Neural cell (in vitro differentiated cells): ENCODE results near the gene LRMDA. TPM values are rescaled to one million over a fixed set of nuclear protein-coding genes. Genes with fewer than 3 reads are reported as not detected.

Source experiments
- H2AFZ ChIP-seq: fragments of 200-600, 300-800 bp; sonication (generic), shearing (Covaris generic); 2 replicates; pipeline ENCODE4 v1.6.0; 2014; ENCODE audit warnings: low read depth, mild to moderate bottlenecking, antibody characterized with exemption, low read length, moderate library complexity
- H3F3A ChIP-seq: fragments of 200-600 bp; shearing (Covaris generic); 2 replicates; pipeline ENCODE4 v1.6.1; 2016; ENCODE audit warnings: mild to moderate bottlenecking, moderate library complexity, mixed read lengths, antibody characterized with exemption, low read length; ENCODE audit not compliant: insufficient read depth, poor library complexity, severe bottlenecking
- H3K27ac ChIP-seq: fragments of 200-600, 300-800 bp; sonication (generic), shearing (Covaris generic); 2 replicates; pipeline ENCODE4 v1.5.1; 2014; ENCODE audit warnings: mild to moderate bottlenecking, low read length, moderate library complexity
- H3K27me3 ChIP-seq: fragments of 300-800, 200-600 bp; sonication (generic), shearing (Covaris generic); 2 replicates; pipeline ENCODE4 v1.6.0; 2014; ENCODE audit warnings: mild to moderate bottlenecking, low read depth, low read length, moderate library complexity; ENCODE audit not compliant: insufficient read depth
- H3K36me3 ChIP-seq: fragments of 300-800, 200-600 bp; sonication (generic), shearing (Covaris generic); 2 replicates; pipeline ENCODE4 v1.5.1; 2014; ENCODE audit warnings: mild to moderate bottlenecking, antibody characterized with exemption, low read length, moderate library complexity; ENCODE audit not compliant: insufficient read depth
- H3K4me2 ChIP-seq: fragments of 300-800, 200-600 bp; sonication (generic), shearing (Covaris generic); 2 replicates; pipeline ENCODE4 v1.6.0; 2014; ENCODE audit warnings: mild to moderate bottlenecking, low read length
- H3K4me3 ChIP-seq: fragments of 300-800, 200-600 bp; sonication (generic), shearing (Covaris generic); 2 replicates; pipeline ENCODE4 v1.5.1; 2014; ENCODE audit warnings: mild to moderate bottlenecking, low read length, moderate library complexity
- H3K79me2 ChIP-seq: fragments of 200-600 bp; shearing (Covaris generic); replicated peaks from 2 replicates; pipeline ENCODE4 v1.6.0; 2014; ENCODE audit warnings: mild to moderate bottlenecking, low read length, moderate library complexity; ENCODE audit not compliant: insufficient read depth
- H3K9ac ChIP-seq: fragments of 300-800, 200-600 bp; sonication (generic), shearing (Covaris generic); 2 replicates; pipeline ENCODE4 v1.6.1; 2016; ENCODE audit warnings: mild to moderate bottlenecking, low read length, mixed read lengths
- H3K9me2 ChIP-seq: fragments of 200-600 bp; shearing (Covaris generic); 2 replicates; pipeline ENCODE4 v1.6.1; 2016; ENCODE audit warnings: mild to moderate bottlenecking, low read length, mixed read lengths; ENCODE audit not compliant: insufficient read depth
- H3K9me3 ChIP-seq: fragments of 200-600, 300-800 bp; sonication (generic), shearing (Covaris generic); 2 replicates; pipeline ENCODE4 v1.6.1; 2016; ENCODE audit warnings: mild to moderate bottlenecking, mixed run types, low read length, moderate library complexity, mixed read lengths
- H4K20me1 ChIP-seq: fragments of 200-600 bp; shearing (Covaris generic); 2 replicates; pipeline ENCODE4 v1.6.1; 2016; ENCODE audit warnings: mild to moderate bottlenecking, mixed run types; ENCODE audit not compliant: insufficient read depth
- CTCF ChIP-seq: fragments of 450-650 bp; IDR thresholded peaks from 2 replicates; pipeline ENCODE4 v1.5.1; 2014; ENCODE audit warnings: antibody characterized with exemption, mild to moderate bottlenecking, moderate library complexity; ENCODE audit not compliant: poor library complexity, severe bottlenecking
- EP300 ChIP-seq: fragments of 450-650 bp; conservative IDR thresholded peaks from 2 replicates; pipeline ENCODE4 v1.6.1; 2014; ENCODE audit warnings: antibody characterized with exemption, mild to moderate bottlenecking, moderate library complexity; ENCODE audit not compliant: poor library complexity, severe bottlenecking
- EZH2 ChIP-seq: fragments of 200-600, 300-800 bp; shearing (Covaris generic), sonication (generic); IDR thresholded peaks from 2 replicates; pipeline ENCODE4 v1.6.1; 2014; ENCODE audit warnings: antibody characterized with exemption, low read length, borderline replicate concordance, mild to moderate bottlenecking; ENCODE audit not compliant: insufficient read depth, poor library complexity, severe bottlenecking
- MXI1 ChIP-seq: fragments of 450-650 bp; conservative IDR thresholded peaks from 2 replicates; pipeline ENCODE4 v1.6.1; 2014; ENCODE audit warnings: antibody characterized with exemption, mild to moderate bottlenecking; ENCODE audit not compliant: poor library complexity, severe bottlenecking
- POLR2AphosphoS5 ChIP-seq: IDR thresholded peaks from 2 replicates; pipeline ENCODE4 v1.6.1; 2012
- RAD21 ChIP-seq: fragments of 450-650 bp; conservative IDR thresholded peaks from 2 replicates; pipeline ENCODE4 v1.6.1; 2014; ENCODE audit warnings: antibody characterized with exemption, mild to moderate bottlenecking, moderate library complexity
- REST ChIP-seq: IDR thresholded peaks from 2 replicates; pipeline ENCODE4 v1.6.1; 2012; ENCODE audit warnings: borderline replicate concordance
- SMC3 ChIP-seq: fragments of 450-650 bp; conservative IDR thresholded peaks from 2 replicates; pipeline ENCODE4 v1.6.1; 2014; ENCODE audit warnings: antibody characterized with exemption, mild to moderate bottlenecking, moderate library complexity; ENCODE audit not compliant: poor library complexity
- TAF1 ChIP-seq: IDR thresholded peaks from 2 replicates; pipeline ENCODE4 v1.6.1; 2012; ENCODE audit warnings: low read depth
- polyA plus RNA-seq: library from polyadenylated mRNA; depleted of rRNA; stranded (reverse); fragments of >200 nt; gene quantifications from 2 replicates; pipeline ENCODE4 v1.2.3, GENCODE V29; 2014

LRMDA gene
- polyA plus RNA-seq, 1 donor from 2014 or later: 5.6 TPM

GRCh38 chr10:76302481-76302880, 871.1 kb downstream of the LRMDA start:
- no peaks in the 10 kb centered on the region for H3K9me3 ChIP-seq
- no peak overlapping the region for H3K4me2 ChIP-seq
- H3K27ac ChIP-seq: peak overlapping the region; percentile 64
- H3F3A ChIP-seq: no peaks in the 10 kb centered on the region
- no peaks in the 10 kb centered on the region for H3K79me2 ChIP-seq
- H3K9ac ChIP-seq: no peak overlapping the region
- no peak overlapping the region for H3K4me3 ChIP-seq
- H3K27me3 ChIP-seq: peaks cover 5% of the 10 kb centered on the region
- no peaks in the 10 kb centered on the region for H3K9me2 ChIP-seq
- TF ChIP-seq EZH2 (no peak), CTCF (no peak), MXI1 (no peak), SMC3 (no peak), REST (no peak), TAF1 (no peak), POLR2AphosphoS5 (no peak), EP300 (no peak)
- H2AFZ ChIP-seq: no peak overlapping the region
- no peaks in the 10 kb centered on the region for H3K36me3 ChIP-seq
- no peaks in the 10 kb centered on the region for H4K20me1 ChIP-seq

GRCh38 chr10:76302961-76303630, 871.7 kb downstream of the LRMDA start:
- H3K4me2 ChIP-seq: no peak overlapping the region

More at GRCh38 chr10:76302961-76303630, 871.7 kb downstream of the LRMDA start:
- Histone ChIP-seq H3K9ac (peak overlapping the region; percentile 25), H3K79me2 (no peaks in the 10 kb centered on the region), H3K4me3 (peak overlapping the region; percentile 22), H3F3A (no peaks in the 10 kb centered on the region), H3K27me3 (peaks cover 5% of the 10 kb centered on the region), H3K36me3 (no peaks in the 10 kb centered on the region), H4K20me1 (no peaks in the 10 kb centered on the region), H3K9me3 (no peaks in the 10 kb centered on the region), H3K27ac (peak overlapping the region; percentile 64), H3K9me2 (no peaks in the 10 kb centered on the region), H2AFZ (no peak overlapping the region)
- TF ChIP-seq REST (no peak), SMC3 (no peak), EZH2 (no peak), RAD21 (no peak), CTCF (no peak), EP300 (no peak), TAF1 (no peak), MXI1 (no peak), POLR2AphosphoS5 (no peak)
